Stomach (tissue), 4 donors: ENCODE data around the gene KIF3C.

Experiments used
- EP300 ChIP-seq: sonication (generic); formaldehyde crosslinking; IDR thresholded peaks from one replicate; pipeline ENCODE4 v1.6.1; 2017; ENCODE audit warnings: antibody characterized with exemption
- POLR2A ChIP-seq, 4 donors: fragments of 450-650 bp; IDR thresholded peaks; one replicate each; pipeline ENCODE4 v1.6.1; 2016; ENCODE audit warnings: antibody characterized with exemption in 4 of 4, control low read depth in 2 of 4, mild to moderate bottlenecking in 1 of 4, moderate library complexity in 1 of 4
- POLR2AphosphoS5 ChIP-seq, 3 donors: sonication (generic); formaldehyde crosslinking; IDR thresholded peaks; one replicate each; pipeline ENCODE4 v1.6.1; 2016; ENCODE audit warnings: antibody characterized with exemption in 3 of 3
- TF ChIP-seq, protein P1 (sequence below), 7 experiments: fragments of 450-650 bp in 4 of 7; fragments of 200-600 bp in 3 of 7; sonication (generic) in 3 of 7; IDR thresholded peaks; one replicate each; pipeline ENCODE4 v1.5.1; 2016 to 2019; ENCODE audit warnings: antibody characterized with exemption in 7 of 7, control low read depth in 2 of 7, mild to moderate bottlenecking in 1 of 7

DNA sequence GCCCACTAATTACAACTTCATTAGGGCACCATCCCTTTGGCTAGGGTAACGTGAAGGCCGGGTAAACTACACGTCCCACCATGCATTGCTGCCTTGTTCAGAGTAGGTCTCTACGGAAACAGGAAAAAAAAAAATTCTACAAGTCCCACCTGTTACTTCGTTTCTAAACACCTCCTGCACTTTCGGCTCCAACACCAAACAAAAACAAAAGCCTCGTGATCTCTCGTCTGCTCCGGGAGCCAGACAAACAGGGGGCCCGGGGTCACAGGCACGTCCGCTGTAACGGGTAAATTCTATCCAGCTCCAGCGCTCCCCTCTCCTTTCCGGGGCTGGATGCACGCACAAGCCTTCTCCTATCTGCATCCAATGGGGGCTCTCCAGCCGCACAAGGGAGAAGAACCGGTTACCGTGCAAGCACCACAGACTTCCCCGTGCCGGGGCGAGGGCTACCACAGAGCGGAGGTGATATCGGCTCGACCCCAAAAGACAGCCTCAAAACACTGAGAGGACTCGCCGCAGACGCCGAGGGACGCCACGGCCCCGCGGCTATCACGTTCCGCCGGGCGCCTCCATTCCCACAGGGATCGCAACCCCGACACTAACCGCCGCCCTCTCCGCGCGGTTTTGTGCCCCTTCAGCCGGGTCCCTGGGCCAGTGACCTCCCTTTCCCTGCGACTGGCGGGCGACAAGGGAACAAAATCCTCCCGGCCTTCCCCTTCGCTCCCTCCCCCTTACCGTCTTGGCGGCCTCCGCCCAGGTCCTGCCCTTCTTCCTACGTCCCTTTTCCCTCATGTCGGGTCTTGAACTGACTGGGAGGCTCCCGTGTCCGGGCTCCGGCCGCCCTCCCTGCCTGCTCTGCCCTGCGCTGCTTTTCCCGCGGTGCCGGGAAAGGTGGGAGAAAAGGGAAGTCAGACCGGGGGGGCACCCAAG lies 104.6 kb downstream of the KIF3C start:
- TF ChIP-seq POLR2AphosphoS5 (IDR thresholded peaks at IDR 0.05) (peak in 1 of 3 donors; percentile 3), EP300 (no peak), POLR2A (IDR thresholded peaks at IDR 0.05) (no peak)
- TF ChIP-seq, protein P1, sequence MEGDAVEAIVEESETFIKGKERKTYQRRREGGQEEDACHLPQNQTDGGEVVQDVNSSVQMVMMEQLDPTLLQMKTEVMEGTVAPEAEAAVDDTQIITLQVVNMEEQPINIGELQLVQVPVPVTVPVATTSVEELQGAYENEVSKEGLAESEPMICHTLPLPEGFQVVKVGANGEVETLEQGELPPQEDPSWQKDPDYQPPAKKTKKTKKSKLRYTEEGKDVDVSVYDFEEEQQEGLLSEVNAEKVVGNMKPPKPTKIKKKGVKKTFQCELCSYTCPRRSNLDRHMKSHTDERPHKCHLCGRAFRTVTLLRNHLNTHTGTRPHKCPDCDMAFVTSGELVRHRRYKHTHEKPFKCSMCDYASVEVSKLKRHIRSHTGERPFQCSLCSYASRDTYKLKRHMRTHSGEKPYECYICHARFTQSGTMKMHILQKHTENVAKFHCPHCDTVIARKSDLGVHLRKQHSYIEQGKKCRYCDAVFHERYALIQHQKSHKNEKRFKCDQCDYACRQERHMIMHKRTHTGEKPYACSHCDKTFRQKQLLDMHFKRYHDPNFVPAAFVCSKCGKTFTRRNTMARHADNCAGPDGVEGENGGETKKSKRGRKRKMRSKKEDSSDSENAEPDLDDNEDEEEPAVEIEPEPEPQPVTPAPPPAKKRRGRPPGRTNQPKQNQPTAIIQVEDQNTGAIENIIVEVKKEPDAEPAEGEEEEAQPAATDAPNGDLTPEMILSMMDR (IDR thresholded peaks at IDR 0.05): no peak
